GM23338 (cell line): ENCODE measurements around the gene ESYT2.

Experiments used
- EZH2 ChIP-seq: fragments of 200-600 bp; sonication (generic); IDR thresholded peaks from one replicate; pipeline ENCODE4 v1.8.0; 2017; ENCODE audit warnings: antibody characterized with exemption, mild to moderate bottlenecking, low read depth; ENCODE audit not compliant: unreplicated experiment
- JUNB ChIP-seq: IDR thresholded peaks from one replicate; pipeline ENCODE4 v1.6.1; 2016; ENCODE audit warnings: antibody characterized with exemption; ENCODE audit not compliant: unreplicated experiment
- TF ChIP-seq, protein P1 (sequence below), 2 experiments: fragments of 200-600 bp in 1 of 2; sonication (generic) in 1 of 2; conservative IDR thresholded peaks; 2 replicates each; pipeline versions ENCODE4 v1.5.1 to v1.6.1; 2016 to 2017; ENCODE audit warnings: antibody characterized with exemption in 2 of 2, low read depth in 2 of 2, mild to moderate bottlenecking in 2 of 2, moderate library complexity in 1 of 2

DNA sequence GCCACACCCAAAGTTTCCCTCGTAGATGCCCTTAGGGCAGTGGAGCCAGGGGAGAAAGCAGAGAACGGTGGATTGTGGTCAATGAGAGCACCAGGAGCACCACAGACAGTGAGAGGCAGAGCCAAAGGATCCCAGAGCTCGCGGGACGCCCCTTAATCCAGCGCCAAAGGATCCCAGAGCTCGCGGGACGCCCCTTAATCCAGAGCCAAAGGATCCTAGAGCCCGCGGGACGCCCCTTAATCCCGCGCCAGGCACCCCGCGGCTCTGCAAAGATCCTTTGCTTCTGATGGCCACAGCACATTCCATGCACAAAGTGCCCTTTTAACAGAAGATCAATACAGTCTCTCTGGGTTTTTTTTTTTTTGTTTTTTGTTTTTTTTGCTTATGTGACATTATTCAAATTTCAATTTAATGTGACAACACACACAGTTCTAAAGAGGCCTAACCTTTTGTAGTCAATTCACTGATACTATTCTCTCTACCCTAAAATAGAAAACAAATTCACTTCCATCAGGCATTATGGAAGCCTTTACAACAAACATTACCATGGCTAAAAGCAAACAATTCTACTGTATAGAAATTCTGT is 71.8 kb downstream of the ESYT2 start:
- no peak for TF ChIP-seq EZH2
- TF ChIP-seq, protein P1, sequence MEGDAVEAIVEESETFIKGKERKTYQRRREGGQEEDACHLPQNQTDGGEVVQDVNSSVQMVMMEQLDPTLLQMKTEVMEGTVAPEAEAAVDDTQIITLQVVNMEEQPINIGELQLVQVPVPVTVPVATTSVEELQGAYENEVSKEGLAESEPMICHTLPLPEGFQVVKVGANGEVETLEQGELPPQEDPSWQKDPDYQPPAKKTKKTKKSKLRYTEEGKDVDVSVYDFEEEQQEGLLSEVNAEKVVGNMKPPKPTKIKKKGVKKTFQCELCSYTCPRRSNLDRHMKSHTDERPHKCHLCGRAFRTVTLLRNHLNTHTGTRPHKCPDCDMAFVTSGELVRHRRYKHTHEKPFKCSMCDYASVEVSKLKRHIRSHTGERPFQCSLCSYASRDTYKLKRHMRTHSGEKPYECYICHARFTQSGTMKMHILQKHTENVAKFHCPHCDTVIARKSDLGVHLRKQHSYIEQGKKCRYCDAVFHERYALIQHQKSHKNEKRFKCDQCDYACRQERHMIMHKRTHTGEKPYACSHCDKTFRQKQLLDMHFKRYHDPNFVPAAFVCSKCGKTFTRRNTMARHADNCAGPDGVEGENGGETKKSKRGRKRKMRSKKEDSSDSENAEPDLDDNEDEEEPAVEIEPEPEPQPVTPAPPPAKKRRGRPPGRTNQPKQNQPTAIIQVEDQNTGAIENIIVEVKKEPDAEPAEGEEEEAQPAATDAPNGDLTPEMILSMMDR (conservative IDR thresholded peaks at IDR 0.05; ENCODE audit: low read depth in 2 of 2): no peak
- no peak for TF ChIP-seq JUNB
